ENCODE data around the gene TMEM204.

Gene TMEM204

DNA sequence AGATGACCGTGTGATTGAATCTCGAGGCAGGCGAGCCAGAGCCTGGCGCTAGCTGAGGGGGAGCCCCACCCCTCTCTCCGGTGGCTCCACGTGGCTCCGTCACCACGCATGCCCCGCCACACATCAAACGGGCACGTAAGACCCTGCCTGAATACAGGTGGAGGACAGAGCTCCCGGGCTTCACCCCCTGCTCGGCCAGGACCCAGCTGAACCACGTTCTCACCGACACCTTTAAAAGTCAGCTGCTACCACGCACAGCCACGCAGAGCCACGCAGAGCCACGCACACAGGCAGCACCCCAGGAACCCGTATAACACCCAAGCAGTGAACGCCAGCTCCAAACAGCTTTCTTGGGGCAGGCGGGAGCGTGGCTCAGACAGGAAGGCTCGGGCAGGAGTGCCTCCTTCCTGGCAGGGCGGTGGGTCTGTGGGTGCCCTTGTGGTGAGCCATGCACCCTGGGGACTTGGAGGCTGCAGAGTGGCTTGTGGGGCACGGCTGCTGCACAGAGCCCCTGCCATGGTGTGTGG is 4.4 kb downstream of the TMEM204 start:
- DNase-seq (ENCODE audit: low read depth in 2 of 3, low spot score in 1 of 3): no peak

DNA sequence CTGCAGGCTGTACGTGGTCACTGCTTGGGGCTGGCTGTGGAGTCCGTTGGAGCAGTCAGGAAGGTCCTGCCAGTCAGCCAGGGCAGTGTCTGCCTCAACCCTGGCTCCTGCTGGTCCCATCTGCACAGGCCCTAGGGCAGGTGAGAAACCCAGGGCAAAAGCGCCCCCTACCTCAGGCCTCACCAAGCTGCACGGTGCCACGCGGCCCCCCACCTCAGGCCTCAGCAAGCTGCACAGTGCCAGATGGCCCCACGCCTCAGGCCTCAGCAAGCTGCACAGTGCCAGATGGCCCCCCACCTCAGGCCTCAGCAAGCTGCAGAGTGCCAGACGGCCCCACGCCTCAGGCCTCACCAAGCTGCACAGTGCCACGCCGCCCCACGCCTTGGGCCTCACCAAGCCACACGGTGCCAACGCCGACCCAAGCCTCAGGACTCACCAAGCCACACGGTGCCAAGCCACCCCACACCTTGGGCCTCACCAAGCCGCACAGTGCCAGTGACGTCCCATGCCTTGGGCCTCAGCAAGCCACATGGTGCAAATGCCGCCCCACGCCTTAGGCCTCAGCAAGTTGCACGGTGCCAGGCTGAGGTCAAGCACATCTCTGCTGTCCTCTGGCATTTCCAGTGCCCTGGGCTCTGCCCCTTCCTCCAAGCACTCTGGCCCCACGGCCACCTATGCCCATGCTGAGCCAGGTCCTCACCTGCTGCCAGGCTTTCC is 5.5 kb downstream of the TMEM204 start:
- DNase-seq (ENCODE audit: low read depth in 2 of 3, low spot score in 1 of 3): no peak

DNA sequence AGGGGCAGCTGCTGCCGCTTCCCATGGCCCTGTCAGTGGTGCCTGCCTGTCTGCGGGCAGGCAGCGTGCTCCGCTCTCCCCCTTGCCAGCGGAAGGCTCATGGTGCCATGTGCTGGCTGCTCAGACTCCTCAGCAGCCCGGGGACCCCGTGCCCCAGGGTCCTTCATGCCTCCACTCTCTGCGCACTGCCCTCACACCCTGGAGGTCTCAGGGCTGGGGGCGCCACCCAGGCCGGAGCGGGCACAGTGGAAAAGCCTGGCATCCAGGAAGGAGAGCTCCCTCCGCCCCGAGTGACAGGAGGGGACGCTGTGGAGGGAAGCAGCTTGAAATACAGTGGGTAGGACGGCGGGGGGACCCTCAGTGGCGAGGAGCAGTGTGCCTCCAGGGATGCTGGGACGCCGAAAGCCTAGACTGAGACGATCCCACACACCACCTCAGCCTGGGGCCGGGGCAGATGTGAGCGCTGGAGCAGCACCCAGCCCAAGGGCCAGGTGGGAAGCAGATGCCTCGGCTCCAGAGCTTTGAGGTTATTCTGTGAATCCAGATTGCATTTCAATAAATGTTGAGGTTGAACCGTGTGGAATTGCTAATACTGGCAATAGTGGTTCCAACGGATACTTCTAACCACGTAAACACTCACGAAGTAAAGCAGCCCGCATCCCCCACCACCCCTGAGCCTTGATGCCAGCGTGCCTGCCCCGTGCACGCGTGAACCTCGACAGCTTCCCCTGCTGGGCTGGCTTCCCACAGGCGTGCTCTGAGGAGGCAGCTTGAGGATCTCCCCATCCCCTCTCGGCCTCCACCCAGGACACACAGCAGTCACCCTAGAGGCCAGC is 6.5 kb downstream of the TMEM204 start:
- DNase-seq (ENCODE audit: low read depth in 2 of 3, low spot score in 1 of 3): no peak

DNA sequence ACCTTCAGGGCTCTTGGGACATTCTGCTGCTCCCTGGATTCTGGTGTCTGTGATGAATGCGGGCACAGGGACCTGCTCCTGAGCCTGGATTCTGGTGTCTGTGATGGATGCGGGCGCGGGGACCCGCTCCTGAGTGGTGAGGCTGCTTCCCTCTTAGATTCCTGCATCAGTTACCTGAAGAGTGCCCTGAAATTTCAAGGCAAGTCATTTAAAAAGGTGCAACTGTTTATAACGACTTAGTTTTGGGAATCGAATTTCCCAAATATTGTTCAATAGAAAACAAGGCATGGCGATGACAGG is 7.0 kb downstream of the TMEM204 start:
- DNase-seq (ENCODE audit: low read depth in 2 of 3, low spot score in 1 of 3): no peak

DNA sequence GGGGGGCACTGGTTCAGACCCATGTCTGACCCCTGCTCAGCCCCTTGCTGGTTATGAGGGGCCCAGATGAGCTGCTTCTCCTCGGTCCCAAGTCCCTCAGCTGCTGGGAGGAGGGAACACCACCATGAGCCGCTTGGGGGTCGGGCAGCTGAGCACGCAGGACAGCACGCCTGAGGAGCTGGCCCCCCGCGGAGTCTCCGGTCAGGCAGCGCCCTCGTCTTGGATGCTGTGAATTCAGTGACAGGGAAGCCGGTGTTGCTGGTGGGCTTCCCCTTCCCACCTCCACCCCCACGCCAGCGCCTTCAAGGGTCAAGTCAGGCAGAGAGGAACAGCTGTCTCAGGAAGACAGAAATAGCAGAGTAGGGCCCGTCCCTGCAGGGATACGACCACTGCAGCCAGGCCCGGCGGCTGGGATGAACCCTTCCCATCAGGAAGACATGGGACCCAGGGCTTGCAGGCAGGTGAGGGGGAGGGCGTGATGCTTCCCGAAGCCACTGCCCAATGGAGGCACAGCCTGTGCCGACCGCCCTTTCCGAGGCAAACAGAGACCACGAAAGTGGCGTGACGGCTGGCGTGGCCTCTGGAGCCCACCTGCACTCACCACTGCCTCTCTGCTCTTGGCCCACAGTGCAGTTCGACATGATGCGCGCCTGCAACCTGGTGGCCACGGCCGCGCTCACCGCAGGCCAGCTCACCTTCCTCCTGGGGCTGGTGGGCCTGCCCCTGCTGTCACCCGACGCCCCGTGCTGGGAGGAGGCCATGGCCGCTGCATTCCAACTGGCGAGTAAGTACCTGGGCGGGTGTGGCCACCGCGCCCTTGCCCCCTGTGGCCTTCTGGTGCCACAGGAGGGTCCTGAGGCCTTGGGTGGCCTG is 8.1 kb downstream of the TMEM204 start:
- DNase-seq (ENCODE audit: low read depth in 2 of 3, low spot score in 1 of 3): no peak

DNA sequence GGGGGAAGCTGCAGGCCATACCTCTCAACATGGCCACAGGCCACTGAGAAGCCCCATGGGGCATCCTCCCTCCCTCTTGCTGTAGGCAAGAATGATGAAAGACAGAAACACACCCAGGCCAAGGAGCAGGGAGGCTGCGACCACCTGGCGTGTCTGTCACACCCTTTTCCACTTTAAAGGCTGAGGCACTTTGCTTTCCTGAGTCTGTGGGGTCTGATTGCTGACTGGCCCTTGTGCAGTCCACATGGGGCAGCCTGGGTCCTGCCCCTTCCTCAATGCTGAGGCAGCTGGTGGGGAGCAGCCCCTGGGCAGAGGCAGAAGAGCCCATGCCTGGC is 8.7 kb downstream of the TMEM204 start:
- no peak for DNase-seq (ENCODE audit: low read depth in 2 of 3, low spot score in 1 of 3)

DNA sequence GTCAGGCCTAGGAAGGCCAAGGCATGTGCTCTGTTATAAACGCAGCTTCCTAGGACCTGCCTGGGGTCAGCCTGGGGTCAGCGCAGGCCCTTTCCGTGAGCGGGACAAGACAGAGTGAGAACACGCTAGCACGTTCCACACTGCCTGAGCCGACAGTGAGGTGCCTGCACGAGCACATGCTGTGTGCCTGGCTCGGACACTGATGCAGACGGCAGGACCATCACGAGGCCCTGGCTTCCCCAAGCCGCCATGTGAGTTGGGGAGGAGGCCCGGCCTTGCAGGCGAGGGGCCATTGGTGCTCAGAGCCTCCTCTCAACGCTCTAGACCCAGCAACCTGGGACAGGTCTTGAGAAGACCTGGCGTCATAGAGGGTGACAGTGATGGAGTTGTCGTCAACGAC is 9.1 kb downstream of the TMEM204 start:
- DNase-seq (ENCODE audit: low read depth in 2 of 3, low spot score in 1 of 3): no peak

DNA sequence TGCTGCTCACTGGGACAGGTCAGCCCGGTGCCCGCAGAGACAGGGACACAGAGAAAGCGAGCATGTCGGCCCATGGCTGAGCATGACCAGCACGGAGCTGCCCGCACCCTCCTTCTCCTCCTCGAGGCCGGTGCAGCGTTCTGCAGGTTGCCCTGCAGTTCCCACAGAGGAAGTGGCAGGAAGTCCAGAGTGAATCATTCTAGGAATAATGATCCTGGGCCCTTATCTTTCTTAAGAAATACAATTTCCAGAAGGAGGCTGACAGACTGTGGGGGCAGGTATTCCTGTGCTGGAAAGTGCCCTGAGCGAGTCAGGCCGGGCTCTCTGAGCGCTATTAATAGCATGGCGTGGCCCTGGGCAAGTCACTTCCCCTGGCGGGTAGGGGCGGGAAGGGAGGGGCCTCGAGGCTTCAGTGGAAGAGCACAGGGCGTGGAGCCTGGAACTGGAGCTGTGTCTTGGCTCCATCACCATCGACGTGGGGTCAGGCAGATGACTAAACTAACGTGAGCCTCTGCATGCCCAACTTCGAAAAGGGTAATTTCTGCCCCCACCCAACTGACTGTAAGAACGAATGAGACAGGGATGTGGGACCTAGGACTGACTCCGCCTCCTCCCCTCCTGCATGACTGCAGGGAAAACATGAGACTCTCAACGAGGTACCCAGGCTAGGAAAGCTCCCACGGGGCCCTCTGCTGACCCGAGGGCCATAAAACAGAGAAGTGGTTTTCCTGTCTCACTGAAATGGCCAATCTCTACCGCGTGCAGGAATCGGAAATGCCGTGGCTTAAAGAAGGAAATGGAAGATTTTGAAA is 9.8 kb downstream of the TMEM204 start:
- peak; percentile 63 to 67 (median 65) for DNase-seq (ENCODE audit: low read depth in 2 of 3, low spot score in 1 of 3)

DNA sequence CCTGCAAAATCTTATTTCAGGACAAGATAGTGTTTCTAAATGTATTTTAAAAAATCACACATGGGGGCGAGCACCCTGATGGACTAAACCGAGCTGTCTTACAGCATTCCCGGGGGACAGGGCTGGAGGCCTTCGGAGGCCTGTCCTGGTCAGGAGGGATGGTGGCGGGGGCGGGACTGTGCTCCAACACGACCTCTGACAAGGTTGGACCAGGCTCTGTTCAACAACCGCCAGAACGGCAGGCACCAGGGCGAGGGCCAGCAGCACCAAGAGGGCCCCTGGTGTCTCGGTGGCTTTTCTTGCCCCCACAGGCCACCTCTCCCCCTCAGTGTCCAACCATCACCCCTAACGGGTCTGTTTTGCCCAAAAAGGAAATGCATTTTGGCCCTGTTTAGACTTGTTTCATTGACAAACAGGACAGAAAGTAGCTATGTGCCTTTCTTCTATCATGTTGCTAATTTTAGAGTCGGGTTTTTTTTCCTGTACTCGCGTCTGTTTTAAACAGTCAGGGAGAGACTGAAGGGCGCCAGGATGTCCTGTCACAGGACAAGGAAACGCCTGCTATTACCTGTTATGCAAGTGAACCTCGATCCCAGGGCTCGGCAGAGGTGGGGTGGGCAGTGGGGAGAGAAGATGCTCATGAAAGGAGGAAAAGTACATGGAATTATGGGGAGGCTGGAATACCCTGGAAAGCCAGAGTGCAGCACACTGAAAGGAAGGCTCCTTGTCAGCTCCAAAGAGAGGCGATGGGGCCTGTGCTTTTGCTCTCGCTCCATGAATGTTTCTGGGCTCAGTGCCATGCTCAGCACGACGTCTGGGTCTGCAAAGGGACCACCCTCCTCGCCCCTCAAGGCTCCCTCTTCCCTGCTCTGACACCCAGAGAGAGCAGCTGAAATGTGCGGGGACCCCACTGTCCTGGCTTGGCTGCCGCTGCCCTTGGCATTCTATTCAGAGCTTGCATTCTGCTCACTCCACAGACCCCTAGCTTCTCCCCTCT is 11.9 kb downstream of the TMEM204 start:
- no peak for DNase-seq (ENCODE audit: low read depth in 2 of 3, low spot score in 1 of 3)

DNA sequence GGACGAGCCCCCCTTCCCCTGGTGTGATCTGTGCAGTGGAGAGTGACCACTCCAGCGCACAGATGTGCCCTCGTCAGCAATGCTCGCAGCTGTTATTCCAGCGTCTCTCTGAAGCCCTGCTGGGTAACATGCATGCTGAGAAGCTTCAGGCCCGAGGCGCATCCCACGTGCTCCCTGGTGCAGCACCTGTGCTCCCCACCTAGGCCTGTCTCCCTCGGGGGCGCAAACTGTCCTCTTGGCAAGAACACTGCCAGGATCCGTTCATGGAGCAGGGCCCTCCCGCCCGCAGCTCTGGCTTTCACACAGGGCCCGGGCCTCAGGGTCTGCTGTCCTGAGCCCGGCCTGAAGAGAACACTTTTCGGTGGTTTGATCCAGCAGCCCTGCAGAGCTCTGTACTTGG is 13.0 kb downstream of the TMEM204 start:
- no peak for DNase-seq (ENCODE audit: low read depth in 2 of 3, low spot score in 1 of 3)

DNA sequence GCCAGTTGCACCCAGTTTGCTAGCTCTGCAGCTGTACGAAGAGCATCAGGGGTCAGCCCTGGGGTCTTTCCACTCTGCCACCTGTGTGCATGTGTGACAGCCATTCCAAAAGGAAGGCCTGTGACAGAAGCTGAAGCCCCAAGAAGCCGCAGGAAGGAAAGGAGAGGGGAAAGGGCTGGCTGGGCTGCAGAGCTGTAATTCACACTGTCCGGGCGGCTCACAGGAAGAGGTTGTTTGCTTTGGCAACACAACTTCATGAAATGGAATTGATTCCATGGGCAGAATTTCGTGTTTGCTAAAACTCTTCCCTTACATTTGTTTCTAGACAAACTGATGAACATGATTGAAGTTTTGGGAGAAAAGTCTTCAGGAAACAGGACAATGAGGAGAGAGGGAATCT is 14.8 kb downstream of the TMEM204 start:
- no peak for DNase-seq (ENCODE audit: low read depth in 2 of 3, low spot score in 1 of 3)

DNA sequence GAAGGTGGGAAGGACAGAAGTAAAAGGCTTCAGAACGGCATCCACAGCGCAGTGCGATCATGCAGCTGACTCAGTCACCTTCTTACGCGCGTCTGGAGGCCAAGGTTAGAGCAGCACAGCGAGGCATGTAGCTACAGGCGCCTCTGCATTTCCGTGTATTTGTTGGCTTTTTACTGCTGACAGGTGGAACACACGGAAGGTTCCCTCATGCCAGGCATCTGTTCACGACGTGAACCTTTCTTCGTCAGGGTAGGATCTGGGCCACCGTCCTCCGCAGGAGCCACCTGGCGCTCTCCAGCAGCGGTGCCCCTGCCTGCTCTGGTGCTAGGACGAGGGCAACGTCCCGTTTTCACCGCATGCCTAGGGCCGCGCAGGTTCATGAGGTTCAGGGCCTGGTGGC is 15.3 kb downstream of the TMEM204 start:
- DNase-seq (ENCODE audit: low read depth in 2 of 3, low spot score in 1 of 3): no peak

DNA sequence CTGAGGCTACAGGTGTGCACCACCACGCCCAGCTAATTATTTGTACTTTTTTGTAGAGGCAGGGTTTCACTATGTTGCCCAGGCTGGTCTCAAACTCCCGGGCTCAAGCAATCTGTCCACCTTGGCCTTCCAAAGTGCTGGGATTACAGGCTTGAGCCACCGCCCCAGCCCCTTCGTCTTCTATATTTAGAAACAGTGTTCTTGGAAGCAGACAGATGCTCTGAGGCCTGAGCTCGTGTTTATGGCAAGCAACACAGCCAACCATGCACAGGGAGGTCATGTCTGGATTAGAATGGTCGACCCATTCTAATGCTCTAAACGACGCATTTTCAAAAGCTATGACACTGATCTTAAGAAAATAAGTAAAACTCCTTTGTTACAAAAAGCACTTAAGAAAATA is 16.6 kb downstream of the TMEM204 start:
- DNase-seq (ENCODE audit: low read depth in 2 of 3, low spot score in 1 of 3): no peak

DNA sequence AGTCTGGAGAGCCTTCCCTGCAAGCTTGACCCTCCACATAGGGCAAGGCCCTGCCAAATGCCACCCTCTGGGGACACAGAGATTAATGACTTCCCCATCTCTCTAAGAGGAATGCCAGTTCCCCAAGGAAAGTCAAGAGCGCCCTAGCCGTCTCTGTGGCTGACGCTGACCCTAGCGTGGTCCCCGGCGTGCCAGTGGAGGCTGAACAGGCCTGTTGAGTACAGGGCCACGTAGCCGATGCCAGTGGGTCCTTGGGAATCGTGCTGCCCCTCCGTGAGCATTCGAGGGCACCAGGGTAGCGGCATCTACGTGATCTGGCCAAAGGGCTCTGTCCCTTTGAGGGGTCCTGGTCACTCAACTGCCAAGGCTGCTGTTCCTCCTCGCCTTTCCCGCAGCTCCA is 17.2 kb downstream of the TMEM204 start:
- no peak for DNase-seq (ENCODE audit: low read depth in 2 of 3, low spot score in 1 of 3)

DNA sequence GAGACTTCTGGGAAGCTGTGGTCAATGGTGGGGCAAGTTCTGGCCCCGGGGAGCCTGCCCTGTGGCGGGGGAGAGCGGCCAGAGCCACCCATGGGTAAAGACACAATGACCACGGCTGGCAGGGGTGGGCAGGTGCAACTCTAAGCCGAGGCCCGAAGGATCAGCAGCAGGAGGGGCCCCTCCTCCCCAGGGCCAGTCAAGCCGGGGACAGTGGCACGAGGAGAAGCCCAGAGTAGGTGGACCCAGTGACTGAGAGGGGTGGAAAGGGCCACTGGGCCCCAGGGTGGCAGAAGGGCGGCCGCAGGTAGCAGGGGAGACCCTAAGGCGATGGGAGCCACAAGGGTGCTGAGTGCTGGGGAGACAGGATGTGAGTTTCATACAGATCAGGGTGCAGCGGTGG is 17.7 kb downstream of the TMEM204 start:
- no peak for DNase-seq (ENCODE audit: low read depth in 2 of 3, low spot score in 1 of 3)

DNA sequence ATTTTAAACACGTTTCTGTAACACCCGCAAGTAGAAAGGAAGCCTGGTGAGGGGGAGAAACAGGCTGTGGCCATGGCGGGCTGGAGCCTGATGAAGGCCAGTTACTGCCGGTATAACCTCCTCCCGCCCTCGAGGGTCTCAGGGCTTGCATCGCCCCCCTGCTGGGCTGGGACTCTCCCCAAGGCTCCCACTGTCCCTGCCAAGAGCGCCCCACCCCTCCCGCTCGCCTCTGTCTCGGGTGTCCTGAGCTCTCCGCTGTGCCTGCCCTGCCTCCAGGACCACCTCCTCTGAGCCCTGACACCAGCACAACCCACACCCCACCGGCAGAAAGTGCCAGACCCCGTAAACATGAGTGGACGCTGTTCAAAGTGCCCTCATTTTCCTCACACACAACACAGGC is 18.7 kb downstream of the TMEM204 start:
- DNase-seq (ENCODE audit: low read depth in 2 of 3, low spot score in 1 of 3): no peak

DNA sequence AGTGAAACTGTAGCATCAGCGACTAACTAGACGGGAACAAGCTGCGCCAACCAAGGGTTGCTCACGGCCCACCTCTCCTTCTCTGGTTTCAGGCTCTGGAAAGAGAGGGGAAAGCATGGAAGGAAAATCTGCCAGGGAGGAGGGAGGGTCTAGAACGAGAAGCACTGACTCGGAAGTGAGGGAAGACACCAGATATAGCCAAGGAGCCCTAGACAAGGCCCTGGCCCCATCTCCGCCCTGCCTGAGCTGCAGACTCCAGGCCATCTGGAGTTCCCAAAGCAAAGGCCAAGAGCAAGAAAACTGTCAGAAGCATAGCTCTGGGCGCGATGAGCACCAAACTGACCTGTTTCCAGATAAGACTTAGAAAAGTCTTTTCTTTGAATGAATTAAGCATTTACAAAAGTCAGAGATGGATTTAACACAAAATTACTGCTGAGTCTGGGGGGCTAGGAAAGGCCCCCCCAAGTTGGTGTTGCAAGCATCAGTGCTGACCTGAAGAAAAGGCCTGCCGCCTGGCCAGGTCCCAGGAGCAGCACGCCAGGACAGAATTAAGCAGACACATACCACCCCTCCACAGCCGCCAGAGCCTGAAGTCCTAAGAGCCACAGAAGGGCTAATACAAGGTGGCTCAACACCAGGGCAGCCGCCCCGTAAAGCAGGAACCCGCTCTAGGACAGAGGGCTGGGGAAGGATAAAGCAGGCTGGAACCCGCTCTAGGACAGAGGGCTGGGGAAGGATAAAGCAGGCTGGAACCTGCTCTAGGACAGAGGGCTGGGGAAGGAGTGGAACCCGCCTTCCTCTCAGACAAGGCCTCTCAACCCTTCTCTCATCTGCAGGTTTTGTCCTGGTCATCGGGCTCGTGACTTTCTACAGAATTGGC is 20.7 kb downstream of the TMEM204 start:
- DNase-seq (ENCODE audit: low read depth in 2 of 3, low spot score in 1 of 3): no peak

DNA sequence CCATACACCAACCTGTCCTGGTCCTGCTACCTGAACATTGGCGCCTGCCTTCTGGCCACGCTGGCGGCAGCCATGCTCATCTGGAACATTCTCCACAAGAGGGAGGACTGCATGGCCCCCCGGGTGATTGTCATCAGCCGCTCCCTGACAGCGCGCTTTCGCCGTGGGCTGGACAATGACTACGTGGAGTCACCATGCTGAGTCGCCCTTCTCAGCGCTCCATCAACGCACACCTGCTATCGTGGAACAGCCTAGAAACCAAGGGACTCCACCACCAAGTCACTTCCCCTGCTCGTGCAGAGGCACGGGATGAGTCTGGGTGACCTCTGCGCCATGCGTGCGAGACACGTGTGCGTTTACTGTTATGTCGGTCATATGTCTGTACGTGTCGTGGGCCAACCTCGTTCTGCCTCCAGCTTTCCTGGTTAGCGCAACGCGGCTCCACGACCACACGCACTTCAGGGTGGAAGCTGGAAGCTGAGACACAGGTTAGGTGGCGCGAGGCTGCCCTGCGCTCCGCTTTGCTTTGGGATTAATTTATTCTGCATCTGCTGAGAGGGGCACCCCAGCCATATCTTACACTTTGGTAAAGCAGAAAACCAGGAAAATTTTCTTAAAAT is 21.5 kb downstream of the TMEM204 start:
- no peak for DNase-seq (ENCODE audit: low read depth in 2 of 3, low spot score in 1 of 3)

Data from stimulated activated CD4-positive, alpha-beta T cell treated with anti-CD3 and anti-CD28 coated beads, Interleukin-12 subunit alpha, Interleukin-12 subunit beta, amount 100 ng/mL, for 48 hours (primary cell).